GM04504 (cell line): ENCODE measurements around the gene ZBTB7C.

Experiments used
- DNase-seq: peaks from one replicate; pipeline ENCODE4 v3.0.0-alpha.2; 2012; ENCODE audit warnings: low read depth

The ZBTB7C gene

DNA sequence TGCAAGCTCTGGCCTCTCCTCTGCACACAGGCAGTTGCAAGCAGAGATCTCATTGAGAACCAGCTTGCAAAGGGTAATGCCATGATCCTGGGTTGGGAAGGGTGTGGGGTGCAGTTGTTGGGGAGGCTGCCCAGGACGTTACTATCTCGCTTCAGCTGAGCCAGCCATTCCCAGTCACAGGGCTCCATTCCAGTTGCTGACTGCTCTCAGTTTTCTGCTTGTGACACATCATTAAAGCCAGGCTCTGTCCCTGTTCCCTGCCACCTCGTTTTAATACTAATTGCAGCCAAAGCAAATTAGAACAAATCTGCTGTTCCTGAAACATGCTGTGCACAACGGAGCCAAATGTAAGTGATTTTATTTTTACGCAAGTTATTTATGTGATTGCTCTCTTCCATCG lies 416.2 kb downstream of the ZBTB7C start:
- DNase-seq: no peak

DNA sequence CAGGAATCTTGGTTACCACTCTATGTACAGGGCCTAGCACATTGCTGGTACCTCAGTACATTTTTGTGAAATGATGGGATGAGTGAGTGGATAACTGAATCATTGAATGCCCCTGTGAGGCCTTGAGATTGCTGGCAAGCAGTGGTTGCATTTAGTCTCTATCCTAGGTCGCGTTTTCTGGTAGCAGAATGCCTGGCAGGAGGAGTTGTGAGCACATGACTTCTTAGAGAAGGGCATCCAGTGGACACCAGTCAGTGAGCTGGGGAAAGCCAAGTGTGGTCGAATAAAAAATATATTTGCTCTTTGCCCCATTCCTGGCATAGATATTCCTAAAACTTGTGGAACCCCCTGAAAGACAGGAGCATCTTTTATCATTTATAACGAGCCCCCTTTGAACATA lies 416.9 kb downstream of the ZBTB7C start:
- no peak for DNase-seq

DNA sequence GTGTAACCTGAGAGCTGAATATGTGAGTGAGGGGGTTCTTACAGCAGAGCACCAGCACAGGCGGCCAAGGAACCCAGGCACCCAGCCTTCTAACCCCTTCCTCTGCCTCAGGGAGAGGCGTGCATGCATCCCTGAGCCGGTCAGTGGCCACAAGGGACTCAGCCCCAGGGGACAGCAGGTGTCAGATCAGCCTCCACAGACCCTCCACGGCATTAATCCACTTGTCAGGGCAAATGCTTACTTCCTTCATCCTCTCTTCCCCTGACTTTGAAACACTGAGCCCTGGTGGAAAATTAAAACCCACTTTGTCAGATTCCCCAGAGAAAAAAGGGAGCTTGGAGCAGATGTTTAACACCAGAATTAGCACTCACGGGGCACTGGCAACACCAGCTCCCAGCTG lies 418.2 kb downstream of the ZBTB7C start:
- DNase-seq: no peak

DNA sequence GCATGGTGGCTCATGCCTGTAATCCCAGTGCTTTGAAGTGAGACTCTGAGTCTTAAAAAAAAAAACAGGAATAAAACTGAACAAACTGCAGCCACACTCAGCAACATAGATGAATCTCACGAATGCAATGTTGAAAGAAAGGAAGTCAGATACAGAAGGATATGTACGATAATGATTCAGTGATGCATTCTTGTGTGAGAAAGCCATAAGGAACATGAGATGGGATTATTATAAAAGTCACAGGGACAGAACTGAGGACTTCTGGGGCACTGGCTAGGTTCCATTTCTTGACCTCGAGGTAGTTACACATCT lies 421.8 kb downstream of the ZBTB7C start:
- no peak for DNase-seq

DNA sequence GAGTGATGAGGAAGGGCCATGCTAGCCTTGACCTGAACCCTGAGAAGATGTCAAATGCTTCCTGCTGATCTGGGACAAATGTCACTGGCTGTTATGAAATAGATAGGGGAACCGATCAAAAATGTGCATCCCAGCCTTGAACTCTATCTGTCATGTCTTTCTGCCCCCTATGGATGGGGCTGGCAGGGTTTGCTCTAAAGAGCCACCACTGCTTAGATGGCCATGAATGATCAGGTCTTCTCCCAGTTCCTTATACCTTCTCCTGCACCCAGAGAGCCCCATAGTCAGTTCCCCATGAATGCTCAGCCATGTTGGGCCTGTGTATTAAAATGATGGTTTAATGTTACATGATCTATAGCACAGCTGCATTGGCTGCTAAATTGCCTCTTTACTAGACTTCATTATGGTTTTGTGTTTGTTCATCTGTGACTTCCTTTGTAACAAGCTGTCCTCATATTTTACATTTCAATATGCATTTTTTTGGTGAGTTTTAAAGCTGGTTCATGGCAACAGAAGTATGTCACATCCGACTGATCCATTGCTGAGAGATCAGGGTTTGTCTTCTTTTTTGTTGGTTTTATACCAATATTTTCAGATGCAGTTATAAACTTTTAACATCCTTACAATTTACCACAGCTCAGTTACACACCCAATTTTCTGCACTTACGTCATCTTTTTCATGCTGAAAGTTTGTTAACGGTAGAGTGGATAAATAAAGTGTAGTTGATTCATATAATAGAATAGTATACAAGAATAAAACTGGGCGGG lies 422.4 kb downstream of the ZBTB7C start:
- DNase-seq: no peak

DNA sequence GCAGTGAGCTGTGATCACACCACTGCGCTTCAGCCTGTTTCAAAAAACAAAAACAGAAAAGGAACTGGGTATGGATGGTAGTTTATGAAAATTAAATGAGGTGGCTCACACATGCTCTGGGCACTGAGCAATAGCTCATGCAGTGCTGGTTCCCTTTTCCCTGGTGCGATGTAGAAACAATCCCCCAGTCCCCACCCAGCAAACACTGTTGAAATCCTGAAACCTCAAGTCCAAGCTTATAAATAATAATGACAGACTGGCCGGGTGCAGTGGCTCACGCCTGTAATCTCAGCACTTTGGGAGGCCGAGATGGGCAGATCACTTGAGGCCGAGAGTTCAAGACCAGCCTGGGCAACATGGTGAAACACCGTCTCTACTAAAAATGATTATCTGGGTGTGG lies 423.3 kb downstream of the ZBTB7C start:
- no peak for DNase-seq

DNA sequence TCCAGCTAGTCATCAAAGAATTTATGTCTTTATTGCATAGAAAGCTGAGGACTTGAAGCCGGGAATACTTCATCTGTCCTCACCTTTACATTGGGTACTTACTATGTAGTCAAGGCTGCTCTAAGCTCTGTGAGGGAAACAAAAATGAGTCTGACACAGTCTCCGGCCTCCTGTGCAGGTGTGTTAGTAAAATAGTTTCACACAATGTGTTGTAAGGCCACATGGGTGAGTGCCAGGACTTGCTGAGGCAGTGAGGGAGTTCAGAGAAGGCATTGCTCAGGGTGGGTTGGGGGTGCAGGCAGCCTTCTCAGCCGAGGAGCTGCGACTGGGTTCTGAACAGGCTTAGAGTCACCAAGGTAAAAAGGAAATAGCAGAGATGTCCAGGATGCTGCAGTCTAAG lies 424.2 kb downstream of the ZBTB7C start:
- DNase-seq: no peak

DNA sequence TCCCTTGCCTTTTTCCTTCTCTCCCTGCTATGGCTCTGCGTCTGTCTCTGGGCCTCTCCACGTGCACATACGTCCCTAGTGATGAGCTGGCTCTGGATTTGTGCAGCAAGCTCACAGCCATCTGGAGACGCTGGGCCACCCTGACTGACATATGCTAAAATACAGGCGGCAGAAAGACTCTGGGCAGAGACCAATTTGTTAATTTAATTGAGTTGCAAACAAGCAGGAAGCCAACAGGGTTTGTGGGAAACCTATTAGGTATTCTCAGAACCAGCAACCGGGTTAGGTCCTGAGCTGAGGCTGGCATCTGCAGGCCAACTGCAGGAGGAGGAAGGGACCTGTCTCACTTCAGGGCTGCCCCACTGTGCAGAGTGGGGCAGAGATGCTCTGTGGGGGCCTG lies 425.2 kb downstream of the ZBTB7C start:
- DNase-seq: no peak

DNA sequence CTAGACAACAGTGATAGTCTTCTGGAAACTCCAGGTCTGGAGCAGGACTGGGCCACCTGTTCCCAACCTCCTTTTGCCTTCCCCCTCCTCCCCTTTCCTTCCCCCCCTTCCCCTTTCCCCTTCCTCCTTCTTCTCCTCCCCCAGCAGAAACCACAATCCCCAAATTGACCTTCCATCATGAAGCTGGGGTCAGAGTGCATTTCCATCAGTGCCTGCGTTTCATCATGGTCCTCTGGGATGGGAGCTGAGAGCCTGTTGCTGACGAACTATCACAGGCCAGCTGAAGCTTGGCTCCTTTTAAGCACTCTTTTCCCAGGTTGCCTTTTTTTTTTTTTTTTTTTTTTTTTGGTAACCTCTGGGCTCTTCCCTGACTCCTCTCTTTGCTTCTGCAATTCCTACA lies 426.1 kb downstream of the ZBTB7C start:
- no peak for DNase-seq

DNA sequence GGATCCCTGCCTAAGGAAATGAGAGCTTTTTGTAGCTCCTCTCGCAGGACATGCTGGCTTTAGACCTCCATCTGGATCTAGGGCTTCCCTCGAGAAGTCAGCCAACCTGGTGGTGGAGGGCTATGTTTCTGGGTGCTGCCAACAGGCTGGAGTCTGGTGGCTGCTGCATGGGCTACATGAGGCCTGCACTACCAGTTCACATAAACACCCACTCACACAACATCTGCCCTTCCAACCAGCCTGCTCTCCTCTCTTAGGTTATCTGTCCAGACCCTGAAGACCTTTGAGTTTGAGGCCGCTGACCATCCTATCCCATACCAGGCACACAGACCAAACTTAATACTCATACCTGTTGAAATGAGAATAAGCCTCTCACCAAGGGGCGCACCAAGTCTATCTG lies 427.4 kb downstream of the ZBTB7C start:
- no peak for DNase-seq

DNA sequence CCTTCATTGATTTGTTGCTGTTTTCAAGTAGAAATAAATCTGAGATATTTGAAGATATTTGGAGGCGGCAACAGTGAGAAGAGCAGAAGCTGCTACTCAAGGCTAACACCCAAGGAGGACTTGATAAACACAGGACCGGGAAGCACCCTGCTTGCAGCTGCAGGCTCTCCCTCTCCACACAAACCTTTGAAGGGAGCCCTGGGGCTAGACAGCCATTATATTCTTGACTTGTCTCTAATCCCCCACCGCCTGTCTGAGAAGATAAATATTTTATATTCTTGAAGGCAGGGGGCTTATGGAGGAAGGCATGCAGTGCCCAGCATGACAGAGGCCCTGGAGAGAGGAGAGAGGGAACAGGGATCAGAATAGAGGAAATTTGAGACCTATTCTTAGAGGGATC lies 427.9 kb downstream of the ZBTB7C start:
- DNase-seq: no peak

DNA sequence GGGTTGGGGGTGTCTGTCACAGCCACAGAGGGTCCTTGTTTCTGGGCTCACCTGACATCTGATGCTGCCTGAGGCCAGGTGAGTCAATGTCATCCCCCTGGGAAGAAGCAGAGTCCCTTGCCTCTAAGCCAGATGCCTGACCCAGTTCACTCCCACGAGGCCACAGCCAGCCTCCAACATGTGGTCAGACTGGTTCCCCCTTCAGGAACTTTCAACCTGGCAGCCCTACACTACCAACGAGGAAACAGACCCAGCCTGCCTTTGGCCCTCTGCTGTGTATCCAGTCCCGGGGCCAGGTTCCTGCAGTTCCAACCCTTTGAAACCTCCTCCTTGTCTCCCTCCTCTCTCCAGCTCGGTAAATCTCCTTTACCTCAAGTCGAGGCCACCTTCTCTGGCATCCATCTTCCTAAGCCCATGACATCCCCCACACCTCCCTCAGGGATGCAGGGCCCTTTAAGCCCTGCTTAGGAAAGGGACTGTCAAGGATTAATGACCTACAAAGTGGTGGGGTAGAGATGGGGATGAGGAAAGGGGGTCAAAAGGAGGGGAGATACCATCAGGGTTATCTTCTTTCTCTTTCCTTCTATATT lies 429.5 kb downstream of the ZBTB7C start:
- DNase-seq: no peak

DNA sequence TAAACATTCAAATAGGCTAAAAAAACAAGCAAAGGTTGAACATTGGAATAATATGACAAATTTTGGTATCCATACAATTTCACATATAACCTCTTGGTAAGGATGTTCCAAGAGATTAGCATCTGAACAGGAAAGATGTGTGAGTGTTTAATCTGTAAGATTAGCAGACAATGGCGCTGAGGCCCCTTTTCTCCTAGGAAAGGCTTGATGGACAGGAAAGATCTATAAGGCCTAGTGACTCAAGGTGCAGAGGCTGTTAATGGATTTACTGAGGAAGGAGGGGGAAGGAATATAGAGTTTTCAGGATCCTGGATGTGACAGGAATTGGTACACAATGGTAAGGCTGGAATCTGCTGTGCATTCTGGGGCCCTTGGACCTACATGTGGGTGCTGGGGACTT lies 430.6 kb downstream of the ZBTB7C start:
- no peak for DNase-seq

DNA sequence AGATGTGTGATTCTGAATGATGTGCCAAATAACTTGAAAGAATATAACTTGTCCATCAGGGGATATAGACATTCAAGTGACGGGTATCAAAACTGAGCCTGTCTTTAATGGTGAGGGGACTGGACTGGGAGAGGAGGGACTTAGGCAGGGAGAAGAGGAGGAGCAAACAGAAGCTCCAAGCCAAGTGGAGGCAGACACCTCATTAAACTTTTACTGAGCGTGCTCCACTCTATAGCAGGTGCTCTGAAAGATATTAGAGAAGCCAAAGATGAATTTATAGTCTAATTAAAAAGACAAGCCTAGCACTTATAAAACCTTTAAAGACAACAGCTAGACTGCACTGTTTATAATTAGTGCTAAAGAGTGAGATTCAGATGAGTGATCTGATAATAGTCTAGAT lies 431.0 kb downstream of the ZBTB7C start:
- no peak for DNase-seq
